GM18907 (cell line): ENCODE data around the gene ERBB4.

Experiments
- ATAC-seq: cut with Tn5 transposase; IDR thresholded peaks from one replicate; pipeline ENCODE4 v1.9.1; 2021; ENCODE audit warnings: mild to moderate bottlenecking, moderate library complexity; ENCODE audit not compliant: unreplicated experiment

Gene ERBB4

DNA sequence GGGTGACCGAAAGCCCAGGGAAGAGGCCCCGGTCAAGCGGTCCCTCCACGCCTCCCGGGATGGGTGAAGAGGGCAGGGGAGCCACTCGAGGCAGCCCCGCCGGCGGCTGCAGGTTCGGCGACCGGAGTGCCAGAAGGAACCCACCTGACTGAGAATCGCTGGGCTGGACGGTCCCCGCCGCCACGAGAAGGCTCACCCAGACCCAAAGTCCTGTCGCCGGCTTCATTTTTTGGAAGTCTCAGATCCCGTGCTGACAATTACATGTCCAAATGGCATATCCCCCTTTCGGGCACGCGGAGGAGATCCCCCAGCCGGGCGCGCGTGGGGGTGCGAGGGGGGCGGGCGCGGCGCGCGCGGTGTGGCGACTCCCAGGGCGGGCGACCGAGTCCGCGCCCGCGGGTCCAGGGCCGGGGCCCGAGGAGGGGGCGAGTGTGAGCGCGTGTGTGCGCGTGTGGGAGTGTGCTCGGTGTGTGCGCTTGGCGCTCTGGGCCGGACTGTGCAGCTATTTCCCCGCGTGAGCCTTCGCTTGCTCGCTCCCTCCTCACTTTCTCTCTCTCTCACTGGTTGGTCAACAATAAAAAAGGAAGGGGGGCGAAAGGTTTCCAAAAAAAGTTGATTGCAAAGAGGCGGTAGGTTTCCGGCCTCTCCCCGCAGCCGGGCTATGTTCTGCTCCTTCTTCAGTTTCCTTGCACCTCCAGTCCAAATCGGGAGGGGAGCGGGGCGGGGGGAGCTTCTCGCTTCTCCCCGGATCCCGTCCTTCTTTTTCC lies at the start of gene ERBB4:
TSS of gene ERBB4 (minus strand) at position 498 of the 767 bp plus-strand sequence. CDS start at position 226, 272 bp downstream.
- ATAC-seq = peak; percentile 14

DNA sequence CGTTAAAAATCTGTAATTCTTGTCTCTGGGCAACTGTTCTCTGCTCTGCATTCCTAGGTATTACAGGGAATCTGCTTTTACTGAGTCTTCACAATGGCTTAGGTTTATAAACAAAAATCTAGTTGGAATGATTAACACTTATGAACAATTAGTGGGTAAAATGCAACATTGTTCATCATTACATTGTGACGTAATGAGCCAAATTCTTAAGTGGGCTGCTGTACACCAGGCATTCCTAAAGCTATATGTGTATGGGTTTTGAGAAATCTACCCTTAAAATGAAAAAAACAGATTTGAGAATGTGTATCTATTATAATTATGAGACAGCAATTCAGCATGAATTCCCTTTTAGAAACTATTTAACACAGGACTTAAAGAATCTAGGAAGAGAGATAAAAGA lies 41.5 kb upstream of the ERBB4 start:
- ATAC-seq = no peak

DNA sequence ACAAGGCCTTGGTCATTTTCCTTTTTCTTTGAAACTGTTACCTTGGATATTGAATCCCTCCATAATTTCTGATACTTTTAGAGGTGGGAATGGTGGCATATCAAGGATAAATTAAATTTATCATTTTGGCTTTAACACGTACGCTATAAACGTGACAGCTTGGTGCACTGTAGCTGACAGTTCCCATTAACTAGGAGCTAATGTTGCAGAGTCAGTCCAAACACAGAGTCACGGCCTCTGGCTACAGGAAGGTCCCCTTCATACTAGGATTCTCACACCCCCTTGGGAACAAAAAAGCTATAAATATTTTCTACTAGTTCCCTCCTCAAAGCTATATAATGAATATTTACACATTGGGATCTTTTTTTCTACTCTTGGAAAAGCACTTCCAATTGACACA lies 17.7 kb upstream of the ERBB4 start:
- ATAC-seq = no peak

DNA sequence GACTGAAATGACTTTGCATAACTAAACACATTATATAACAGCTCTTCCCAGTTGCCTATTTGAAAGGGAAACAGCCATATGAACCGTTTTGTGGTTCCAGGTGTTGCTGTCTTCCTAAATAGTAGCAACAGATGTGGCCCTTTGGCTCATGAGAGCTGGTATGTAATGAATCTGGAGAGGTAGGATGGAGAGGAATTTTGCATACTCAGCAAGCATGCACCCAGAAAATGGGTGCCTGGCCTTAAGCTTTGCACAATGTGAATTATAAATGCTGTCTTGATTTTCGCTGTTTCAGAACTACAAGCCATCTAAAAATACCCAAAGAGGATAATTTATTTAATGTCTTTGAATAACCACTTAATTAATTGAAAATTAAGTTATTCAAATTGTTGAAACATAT lies 15.6 kb upstream of the ERBB4 start:
- ATAC-seq = no peak

DNA sequence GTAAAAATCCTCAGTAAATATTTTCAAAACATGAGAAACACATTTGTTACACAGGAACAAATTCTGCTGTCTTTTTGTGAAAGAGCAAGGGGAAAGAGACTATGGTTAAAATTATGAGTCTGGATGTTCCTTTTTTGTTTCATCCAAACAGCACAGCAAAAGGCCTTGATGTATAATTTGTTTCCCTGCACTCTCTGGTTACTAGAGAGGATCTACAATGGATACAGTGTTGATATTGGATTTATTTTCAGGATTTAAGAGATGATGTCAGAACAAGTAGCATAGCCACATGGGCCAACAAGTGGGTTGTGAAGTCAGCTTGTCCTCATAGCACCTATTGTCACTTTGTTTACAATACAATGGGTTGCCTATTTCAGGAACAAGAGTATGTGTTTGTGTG lies 11.3 kb upstream of the ERBB4 start:
- ATAC-seq = no peak

DNA sequence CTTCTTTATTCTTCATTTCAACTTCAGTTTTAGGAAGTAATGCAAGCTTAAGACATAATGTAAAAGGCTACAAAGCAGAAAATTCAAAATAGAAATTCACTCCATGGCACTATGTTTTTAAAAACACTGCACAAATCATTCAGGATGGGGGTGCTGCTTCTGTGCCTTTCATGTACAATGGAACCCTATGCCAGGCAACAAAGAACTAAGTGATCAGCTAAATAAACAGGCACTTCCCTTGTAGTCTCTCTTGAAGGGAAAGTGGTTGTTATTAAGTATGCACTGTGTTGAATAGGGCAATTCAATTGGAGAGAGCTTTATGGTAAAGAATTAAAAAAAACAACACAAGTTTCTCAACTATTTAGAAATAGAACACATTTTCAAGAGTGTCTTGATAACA lies 10.9 kb upstream of the ERBB4 start:
- ATAC-seq = no peak

DNA sequence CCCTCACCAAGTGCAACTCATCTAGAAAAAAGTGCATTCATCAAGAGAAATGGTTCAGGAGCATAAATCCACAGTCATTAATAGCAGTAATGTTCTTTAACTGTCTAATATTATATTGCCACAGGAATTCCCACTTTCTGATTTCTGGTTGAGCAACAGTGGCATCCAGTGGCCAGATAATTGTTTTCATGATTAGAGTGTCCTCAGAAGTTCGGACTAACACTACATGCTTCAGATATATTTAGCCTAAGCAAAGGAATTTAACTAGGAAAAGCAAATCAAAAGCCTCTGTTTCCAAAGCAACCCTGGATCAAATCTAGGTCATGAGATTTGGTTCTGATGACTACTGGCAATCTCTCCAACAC lies 9.8 kb upstream of the ERBB4 start:
- no peak for ATAC-seq

DNA sequence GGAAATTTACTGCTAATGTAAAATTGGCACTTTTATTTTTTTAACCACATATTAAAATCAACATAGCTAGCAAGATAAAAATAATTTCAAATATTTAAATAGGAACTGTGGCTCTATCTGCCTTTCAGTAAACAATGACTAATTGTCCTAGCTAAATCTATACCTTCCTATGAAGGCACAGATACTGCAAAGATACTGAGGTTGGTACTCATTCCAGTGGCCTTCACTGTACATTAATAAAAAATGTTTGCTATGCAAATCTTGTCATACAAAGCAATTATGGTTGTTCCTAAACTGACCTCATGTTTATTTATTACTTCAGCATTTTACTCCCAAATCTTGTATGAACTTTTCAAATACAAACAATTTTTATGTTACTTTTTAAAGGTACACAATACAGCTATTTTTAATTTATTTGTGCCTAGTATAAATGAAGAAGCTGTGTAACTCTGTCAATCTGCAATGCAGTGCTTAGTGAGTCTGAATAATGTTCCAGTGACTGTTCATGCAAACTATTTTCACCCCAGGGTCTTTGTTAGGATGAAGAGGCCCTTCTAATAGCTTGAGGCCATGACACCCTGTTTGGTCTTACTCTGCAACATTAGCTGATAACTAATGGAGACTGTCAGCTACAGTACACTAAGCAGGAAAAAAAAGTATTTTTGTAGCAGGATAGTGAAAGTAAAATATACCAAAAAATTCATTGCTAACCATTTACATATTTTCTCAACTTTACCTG lies 9.3 kb upstream of the ERBB4 start:
- ATAC-seq = no peak

DNA sequence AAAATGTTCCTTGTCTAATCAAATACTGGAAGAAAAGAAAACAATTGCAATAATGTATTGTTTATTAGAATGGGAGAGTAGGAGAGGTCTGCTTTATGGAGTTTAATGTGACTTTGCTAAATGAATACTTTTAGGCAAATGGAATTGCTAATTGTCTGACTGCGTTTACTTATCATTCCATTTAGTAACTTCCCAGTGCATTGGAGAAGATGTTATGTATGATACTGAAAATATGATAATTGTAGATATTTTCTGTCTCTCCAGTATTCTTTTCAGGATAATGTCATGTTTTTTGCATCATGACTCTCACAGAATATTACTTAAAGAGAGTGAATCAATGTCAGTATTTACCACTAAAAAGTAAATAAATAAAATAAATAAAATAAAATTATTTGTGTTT lies 8.1 kb upstream of the ERBB4 start:
- ATAC-seq = no peak

DNA sequence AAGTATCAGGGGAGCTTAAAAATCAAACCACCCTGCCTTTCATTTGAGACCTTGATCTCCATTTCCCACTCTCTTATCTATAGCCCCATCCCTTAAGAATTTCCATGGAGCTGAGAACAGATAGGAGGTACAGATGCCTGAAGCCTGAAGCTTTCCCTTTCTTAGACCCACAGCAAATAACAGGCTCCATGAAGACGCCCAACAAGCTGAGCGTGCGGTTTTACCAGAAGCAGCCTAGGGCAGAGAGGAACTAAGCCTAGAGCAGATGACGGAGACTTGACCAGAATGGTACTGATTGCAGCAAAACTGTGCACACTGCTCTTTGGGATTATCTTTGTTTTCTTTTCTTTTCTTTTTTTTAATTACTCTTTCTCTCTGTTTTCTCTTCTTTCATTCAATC lies 1.7 kb upstream of the ERBB4 start:
- no peak for ATAC-seq

DNA sequence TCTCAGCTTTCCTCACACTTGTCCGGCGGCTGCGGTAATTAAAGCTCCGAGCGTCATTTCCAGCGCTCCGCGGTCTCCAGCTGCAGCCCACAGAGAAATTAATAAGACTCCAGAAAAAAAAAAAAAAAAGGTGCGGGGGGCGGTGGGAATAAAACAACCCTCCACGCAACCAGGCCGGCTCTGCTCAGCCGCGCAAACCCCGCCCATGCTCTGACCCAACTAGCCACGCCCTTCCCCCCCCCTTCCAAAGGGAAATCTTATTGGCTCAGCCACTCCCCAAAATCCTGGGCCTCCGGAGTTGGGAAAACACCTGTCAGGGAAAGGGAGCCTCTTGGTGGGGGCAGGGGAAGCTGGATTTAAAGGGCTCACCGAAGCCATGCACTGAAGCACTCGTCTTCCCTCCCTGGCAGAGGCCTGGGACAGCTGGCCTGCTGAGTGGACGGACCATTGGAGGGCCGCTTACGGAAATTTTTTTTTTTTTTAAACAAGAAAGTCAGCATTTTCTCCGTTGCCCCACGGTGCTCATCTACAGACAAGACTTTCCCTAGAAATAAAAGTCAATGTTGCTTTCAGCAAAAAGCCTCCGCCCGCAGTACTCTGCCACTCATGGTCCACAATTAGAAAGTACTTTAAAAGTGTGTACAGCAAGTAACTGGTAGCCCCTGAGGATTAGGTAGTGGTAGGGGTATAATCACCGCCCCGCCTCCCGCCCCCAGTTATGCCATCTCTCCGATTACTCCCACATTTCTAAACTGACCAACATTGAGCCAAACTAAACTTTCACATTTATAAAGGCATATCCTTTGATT lies 674 bp upstream of the ERBB4 start:
- ATAC-seq = no peak

DNA sequence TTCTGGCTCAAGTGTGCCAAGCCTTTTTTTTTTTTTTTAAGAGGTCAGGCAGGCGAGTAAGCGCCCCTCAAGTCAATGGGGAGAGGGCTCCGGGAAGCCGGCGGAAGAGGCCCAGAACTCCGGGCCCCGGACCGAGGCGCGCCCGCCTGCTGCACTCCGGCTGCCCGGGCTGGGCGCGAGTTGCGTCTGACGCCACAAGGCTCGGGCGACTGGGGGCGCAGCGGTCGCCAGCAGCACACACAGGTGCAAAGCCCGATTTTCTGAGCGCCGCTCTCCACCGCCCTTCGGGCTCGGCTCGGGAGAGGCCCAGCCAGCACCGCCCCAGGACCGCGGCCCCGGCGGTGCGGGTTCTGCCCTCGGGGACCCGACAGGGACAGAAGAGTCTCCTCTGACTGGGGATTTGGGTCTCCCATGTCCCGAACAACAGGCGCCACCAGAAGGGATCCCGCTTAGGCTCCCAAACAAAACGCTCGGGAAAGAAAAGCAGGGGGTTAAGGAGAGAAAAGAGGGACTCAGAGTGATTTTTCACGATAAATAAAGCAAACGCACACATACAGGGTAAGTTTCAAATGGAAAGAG lies 787 bp downstream of the ERBB4 start:
- ATAC-seq = peak; percentile 41

DNA sequence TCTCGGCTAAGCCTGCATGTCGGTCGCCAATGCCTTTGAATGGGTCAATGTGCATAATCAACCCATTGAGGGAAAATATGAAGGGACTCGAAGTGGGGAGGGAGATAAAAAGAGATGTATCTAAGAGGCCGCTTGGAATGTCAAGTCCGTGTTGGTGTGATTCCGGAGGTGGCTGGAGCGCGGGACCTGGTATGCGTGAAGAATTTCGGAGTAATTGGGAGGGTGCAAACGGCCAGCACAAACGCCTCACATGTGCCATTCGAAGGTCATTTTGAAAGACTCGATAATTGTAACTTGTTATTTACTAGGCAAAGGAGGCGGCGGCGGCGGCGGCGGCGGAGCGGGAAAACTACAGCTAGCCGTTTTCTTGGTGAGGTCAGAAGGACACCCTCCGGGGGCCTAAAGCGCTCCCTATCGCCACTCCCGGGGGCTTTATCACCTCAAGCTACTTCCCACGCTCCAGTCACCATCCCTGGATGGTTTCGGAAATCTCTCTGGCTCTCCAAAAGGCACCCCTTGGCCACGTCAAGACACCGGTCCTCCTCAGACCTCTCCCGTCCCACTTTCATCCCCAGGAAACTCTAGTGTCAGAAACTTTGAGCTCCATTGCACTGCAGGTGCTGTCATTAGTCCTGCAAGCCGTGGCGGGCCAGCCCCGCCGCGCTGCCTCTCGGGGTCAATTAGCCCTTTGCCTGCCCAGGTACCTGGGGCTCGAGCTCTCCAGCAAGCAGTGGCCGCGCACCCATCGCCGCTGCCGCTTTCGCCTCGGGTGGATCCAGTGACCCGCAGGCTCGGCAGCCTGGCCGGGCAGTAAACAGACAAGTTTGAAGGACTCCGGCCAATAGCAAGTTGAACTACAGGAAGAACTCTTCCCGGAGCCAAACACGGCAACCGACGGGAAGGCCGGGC lies 1.5 kb downstream of the ERBB4 start:
- peak; percentile 29 for ATAC-seq

DNA sequence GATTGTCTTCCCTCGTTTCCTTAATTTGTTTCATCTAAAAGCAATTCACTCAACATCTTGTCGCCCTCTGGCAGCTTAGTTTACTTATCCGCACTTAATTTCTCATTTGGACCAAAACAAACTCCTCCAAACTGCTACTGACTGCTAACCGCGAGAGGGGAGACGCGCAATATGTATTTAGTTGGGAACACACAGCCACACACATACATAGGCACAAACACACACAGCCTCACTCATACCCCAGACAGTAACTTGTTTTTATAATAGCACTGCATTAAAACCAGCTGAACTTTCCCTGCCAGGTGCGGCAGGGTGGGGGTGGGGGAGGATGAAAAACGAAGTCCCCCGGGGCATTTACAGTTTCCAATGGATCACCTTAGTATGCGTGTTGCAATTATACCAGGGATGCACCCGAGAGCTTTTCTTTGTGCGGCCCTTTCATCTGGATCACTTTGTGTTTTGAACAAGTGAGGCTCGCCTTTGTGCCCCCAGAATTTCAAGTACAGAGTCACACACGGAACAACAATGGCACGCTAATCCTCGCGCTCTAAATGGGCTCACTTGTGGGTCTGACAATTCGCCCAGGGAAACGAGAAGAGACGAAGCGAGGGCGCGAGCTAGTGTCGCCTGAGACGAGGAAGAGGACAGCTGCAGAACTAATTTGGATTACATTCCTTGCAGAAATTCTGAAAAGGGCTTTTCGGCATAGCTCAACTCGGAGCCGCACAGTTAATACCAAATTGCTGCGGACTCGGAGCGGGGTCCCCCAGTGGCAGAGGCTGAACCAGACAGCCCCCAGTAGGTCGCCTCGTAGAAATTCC lies 2.4 kb downstream of the ERBB4 start:
- no peak for ATAC-seq

DNA sequence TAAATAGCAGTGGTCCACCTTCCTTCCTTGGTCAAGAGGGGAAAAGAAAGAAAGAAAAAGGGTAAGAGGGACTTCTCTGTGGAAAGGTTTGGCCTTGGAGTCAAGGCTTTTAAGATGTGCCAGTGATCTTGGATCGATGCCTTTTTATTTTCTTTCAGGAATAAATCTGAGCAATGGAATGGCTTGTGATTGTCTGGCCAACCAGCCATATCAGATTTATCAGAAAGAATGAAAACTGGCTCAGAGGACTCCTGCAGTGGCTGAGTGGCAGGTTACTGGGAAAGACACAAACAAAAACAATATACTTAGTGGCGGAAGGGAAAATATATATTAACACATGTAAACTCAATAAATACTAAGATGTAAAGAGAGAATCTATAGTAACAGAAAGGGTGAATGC lies 4.3 kb downstream of the ERBB4 start:
- no peak for ATAC-seq

DNA sequence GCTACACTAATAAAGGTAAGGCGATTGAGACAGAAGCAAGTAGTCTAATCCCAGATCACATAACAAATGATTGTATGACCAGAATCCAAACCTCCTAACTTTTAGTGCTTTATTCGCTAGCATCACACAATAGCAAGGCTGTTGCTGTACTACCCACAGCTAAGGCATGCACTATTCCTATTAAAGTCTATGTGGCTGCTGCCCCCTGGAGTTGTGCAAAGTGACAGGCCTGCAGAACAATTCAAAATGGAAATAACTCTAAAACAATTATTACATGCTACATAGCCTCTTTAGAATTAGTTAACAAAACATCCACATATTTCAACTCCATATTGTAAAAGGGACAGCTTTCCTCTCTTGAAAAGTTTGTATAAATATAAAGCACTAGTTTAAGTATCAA lies 6.0 kb downstream of the ERBB4 start:
- no peak for ATAC-seq

DNA sequence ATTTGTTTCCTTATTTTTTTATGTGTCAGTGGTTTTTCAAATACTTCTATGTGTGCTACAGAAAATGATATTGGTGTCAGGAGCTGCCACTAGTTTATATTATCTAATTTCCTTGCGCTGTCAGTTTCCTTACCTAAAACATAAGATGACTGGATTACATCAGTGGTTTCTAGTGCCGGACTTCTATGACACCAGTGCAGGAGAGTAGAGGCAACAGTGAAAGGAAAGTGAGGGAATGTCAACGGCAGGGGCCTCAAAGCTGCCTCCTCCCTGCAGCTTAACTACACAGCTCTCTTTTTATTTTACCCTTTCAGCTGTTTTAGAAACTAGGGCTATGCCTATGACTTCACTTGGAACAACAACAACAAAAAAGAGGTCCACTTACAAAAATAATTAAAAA lies 6.5 kb downstream of the ERBB4 start:
- ATAC-seq = no peak

DNA sequence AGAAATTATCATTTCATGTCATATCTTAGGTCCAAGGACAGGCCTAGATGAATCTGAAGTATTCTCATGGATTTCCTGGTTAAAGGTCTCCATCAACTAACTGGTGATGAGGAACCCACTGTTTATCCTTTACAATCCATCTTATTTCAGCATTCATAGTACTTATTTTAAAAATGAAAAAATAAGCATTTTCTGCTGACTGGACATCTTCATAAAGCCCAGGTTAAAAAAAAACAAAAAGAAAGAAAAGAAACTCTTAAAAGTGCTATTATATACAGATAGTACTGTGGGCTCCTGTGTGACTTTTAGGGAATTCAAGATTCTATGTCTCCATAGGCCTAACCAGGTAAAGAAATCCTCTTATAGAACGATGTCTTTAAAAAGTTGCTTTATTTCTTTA lies 7.1 kb downstream of the ERBB4 start:
- ATAC-seq = no peak

DNA sequence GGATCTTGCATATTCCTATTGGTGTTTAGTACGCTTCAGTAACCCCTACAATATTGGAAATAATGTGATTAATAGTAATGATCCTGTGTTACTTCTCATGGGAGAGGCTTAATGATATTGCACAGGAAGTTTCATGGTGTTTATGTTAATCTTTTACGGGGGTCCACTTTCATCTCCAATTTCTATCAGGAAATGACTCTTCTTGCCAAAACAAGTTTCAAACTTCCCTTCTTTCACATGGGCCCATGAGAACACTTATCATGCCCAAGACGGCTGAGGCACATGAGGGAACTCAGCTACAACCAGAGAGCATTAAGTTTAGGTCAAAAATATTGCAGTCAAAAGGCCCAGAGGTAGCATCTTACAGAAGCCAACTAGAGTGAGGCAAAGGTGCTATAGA lies 7.6 kb downstream of the ERBB4 start:
- ATAC-seq = no peak

DNA sequence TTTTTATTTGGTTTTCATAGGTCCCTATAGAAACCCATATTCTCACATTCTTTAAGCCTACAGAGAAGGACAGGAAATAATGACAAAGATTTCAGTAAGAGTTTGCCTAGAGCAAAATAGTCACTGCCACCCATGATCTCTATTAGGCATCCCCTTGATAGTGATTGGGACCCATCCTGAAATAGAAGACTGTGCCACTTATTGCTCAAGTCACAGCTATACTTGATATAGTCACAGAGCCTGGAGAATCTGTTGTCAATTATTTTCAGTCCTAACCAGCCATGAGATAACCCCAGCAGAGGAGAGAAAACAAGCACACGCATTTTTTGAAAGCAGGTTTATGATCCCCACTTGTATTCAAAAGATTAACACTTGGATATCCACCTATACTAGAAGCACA lies 8.2 kb downstream of the ERBB4 start:
- ATAC-seq = no peak
